ENCODE results near the gene SLC25A13.
A peak's percentile ranks its signal among the peaks of the same experiment; 100 is the strongest.

Gene SLC25A13

GRCh38 chr7:96184783-96185182, 137.1 kb downstream of the SLC25A13 start:
- no peak for TF ChIP-seq CTCF (IDR thresholded peaks at IDR 0.05; ENCODE audit: control insufficient read depth, insufficient read depth, low read depth, low read length, missing control alignments)
- no peak for DNase-seq (ENCODE audit: low read depth)
- H3K4me3 ChIP-seq (ENCODE audit: control insufficient read depth, low read depth, low read length): no peak overlapping the region

GRCh38 chr7:96183163-96183670, 138.7 kb downstream of the SLC25A13 start:
- TF ChIP-seq CTCF (IDR thresholded peaks at IDR 0.05; ENCODE audit: control insufficient read depth, insufficient read depth, low read depth, low read length, missing control alignments): no peak
- no peak for DNase-seq (ENCODE audit: low read depth)
- H3K4me3 ChIP-seq (ENCODE audit: control insufficient read depth, low read depth, low read length): no peak overlapping the region

GRCh38 chr7:96182424-96183158, 139.3 kb downstream of the SLC25A13 start:
- DNase-seq (ENCODE audit: low read depth): no peak
- TF ChIP-seq CTCF (IDR thresholded peaks at IDR 0.05; ENCODE audit: control insufficient read depth, insufficient read depth, low read depth, low read length, missing control alignments): no peak
- no peak overlapping the region for H3K4me3 ChIP-seq (ENCODE audit: control insufficient read depth, low read depth, low read length)

GRCh38 chr7:96181174-96181573, 140.7 kb downstream of the SLC25A13 start:
- no peak for TF ChIP-seq CTCF (IDR thresholded peaks at IDR 0.05; ENCODE audit: control insufficient read depth, insufficient read depth, low read depth, low read length, missing control alignments)
- no peak overlapping the region for H3K4me3 ChIP-seq (ENCODE audit: control insufficient read depth, low read depth, low read length)
- no peak for DNase-seq (ENCODE audit: low read depth)

GRCh38 chr7:96179837-96180236, 142.1 kb downstream of the SLC25A13 start:
- no peak for DNase-seq (ENCODE audit: low read depth)
- TF ChIP-seq CTCF (IDR thresholded peaks at IDR 0.05; ENCODE audit: control insufficient read depth, insufficient read depth, low read depth, low read length, missing control alignments): peak; percentile 23
- H3K4me3 ChIP-seq (ENCODE audit: control insufficient read depth, low read depth, low read length): no peak overlapping the region

GRCh38 chr7:96179341-96179740, 142.6 kb downstream of the SLC25A13 start:
- TF ChIP-seq CTCF (IDR thresholded peaks at IDR 0.05; ENCODE audit: control insufficient read depth, insufficient read depth, low read depth, low read length, missing control alignments): no peak
- H3K4me3 ChIP-seq (ENCODE audit: control insufficient read depth, low read depth, low read length): no peak overlapping the region
- DNase-seq (ENCODE audit: low read depth): no peak
